Coronary artery (tissue), 2 donors: ENCODE results near the gene JMJD8.

Experiments used
- DNase-seq: peaks from one replicate; pipeline ENCODE4 v3.0.0-alpha.2; 2017; ENCODE audit warnings: low spot score
- H3K27ac ChIP-seq, 2 donors: fragments of 200-600 bp; sonication (generic); one replicate each; pipeline ENCODE4 v1.5.1; 2016 to 2019
- H3K4me3 ChIP-seq: fragments of 200-600 bp; sonication (generic); 2 replicates; pipeline ENCODE4 v1.5.1; 2016; ENCODE audit warnings: mild to moderate bottlenecking, moderate library complexity
- CTCF ChIP-seq: fragments of 200-600 bp; sonication (generic); IDR thresholded peaks from one replicate; pipeline ENCODE4 v1.5.1; 2019; ENCODE audit warnings: antibody characterized with exemption

The JMJD8 gene

GRCh38 chr16:672371-672770 is 11.8 kb downstream of the JMJD8 start:
- H3K4me3 ChIP-seq, result no peak overlapping the region
- H3K27ac ChIP-seq, result no peak overlapping the region
- TF ChIP-seq CTCF, result no peak
- no peak for DNase-seq

- no peak overlapping the region for H3K4me3 ChIP-seq
- no peak for DNase-seq
- no peak for TF ChIP-seq CTCF
- H3K27ac ChIP-seq, result no peak overlapping the region
Observed at GRCh38 chr16:671353-672131, 12.6 kb downstream of the JMJD8 start.

- TF ChIP-seq CTCF, result no peak
- no peak for DNase-seq
- Histone ChIP-seq H3K27ac (no peak overlapping the region), H3K4me3 (no peak overlapping the region)
Observed at GRCh38 chr16:670485-671352, 13.4 kb downstream of the JMJD8 start.

- H3K27ac ChIP-seq, result no peak overlapping the region
- TF ChIP-seq CTCF, result no peak
- no peak overlapping the region for H3K4me3 ChIP-seq
- DNase-seq, result no peak
Observed at GRCh38 chr16:669666-670065, 14.5 kb downstream of the JMJD8 start.

- TF ChIP-seq CTCF, result no peak
- Histone ChIP-seq H3K27ac (peak overlapping the region; percentile 77 to 96), H3K4me3 (peak overlapping the region; percentile 96)
- no peak for DNase-seq
Observed at GRCh38 chr16:668519-669171, 15.5 kb downstream of the JMJD8 start.

- Histone ChIP-seq H3K4me3 (peak within 1 kb of the TSS; percentile 96), H3K27ac (peak within 1 kb of the TSS; percentile 77 to 96)
- peak; percentile 94 for DNase-seq
- TF ChIP-seq CTCF, result peak; percentile 90
Observed at GRCh38 chr16:667780-668518, 16.2 kb downstream of the JMJD8 start, which contains the start of gene RHOT2. Gene RHOT2 (plus strand): TSS chr16:668132. CDS start chr16:668200, 68 bp downstream.
